ENCODE data around the gene KRTAP12-3.

DNA sequence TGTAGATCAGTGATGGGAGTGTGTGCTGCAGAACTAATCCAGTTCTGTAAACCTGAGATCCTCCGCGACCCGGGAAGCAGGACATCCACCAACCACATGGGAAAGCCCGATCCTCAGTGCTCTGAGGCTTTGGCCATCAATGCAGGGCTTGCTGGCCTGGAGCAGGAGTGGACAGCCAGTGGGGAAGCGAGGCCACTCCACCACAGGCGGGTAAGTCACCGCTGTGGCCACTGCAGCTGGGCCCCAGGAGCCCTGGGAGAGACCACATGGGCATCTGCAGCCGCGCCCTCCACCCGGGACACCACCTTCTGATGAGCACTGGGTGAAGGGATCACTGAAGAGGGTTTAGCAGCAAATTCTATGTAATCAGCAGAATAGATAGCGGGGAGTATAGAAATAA is 23.4 kb downstream of the KRTAP12-3 start:
- TF ChIP-seq, protein P1, sequence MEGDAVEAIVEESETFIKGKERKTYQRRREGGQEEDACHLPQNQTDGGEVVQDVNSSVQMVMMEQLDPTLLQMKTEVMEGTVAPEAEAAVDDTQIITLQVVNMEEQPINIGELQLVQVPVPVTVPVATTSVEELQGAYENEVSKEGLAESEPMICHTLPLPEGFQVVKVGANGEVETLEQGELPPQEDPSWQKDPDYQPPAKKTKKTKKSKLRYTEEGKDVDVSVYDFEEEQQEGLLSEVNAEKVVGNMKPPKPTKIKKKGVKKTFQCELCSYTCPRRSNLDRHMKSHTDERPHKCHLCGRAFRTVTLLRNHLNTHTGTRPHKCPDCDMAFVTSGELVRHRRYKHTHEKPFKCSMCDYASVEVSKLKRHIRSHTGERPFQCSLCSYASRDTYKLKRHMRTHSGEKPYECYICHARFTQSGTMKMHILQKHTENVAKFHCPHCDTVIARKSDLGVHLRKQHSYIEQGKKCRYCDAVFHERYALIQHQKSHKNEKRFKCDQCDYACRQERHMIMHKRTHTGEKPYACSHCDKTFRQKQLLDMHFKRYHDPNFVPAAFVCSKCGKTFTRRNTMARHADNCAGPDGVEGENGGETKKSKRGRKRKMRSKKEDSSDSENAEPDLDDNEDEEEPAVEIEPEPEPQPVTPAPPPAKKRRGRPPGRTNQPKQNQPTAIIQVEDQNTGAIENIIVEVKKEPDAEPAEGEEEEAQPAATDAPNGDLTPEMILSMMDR (IDR thresholded peaks at IDR 0.05; ENCODE audit: insufficient read depth, low read length): no peak
- TF ChIP-seq POLR2AphosphoS5 (IDR thresholded peaks at IDR 0.05; ENCODE audit: low read depth): no peak

All from HL-60 (cell line).